T-cell (primary cell): ENCODE measurements around the gene ZBTB18. TPM values are rescaled to one million over a fixed set of nuclear protein-coding genes. Genes with fewer than 3 reads are reported as not detected.

Experiments used
- total RNA-seq, 35 experiments: library from RNA in 6 of 35; stranded (reverse) in 6 of 35; fragments of 120-200 nt in 1 of 35; gene quantifications; one replicate each; pipeline versions ENCODE4 v1.2.1 to v1.2.4 and lab custom pipeline; 2013 to 2026

The ZBTB18 gene
- total RNA-seq, 5 donors from 2014 or later (not counting 1 experiment from before 2014, with no cell fraction given) = 41.2 to 58.4 (median 52.4) TPM

Other genes starting within 250 kb of the ZBTB18 start
- 100 to 1,000 TPM in 4 of 5 donors, 10 to 100 TPM in 1; 94.5 to 124 (median 112) TPM for gene AKT3, start 201.0 kb upstream of the ZBTB18 start, total RNA-seq